Immature natural killer cell (primary cell): ENCODE data around the gene PAGE4. TPM values are rescaled to one million over a fixed set of nuclear protein-coding genes. Genes with fewer than 3 reads are reported as not detected.

ENCODE experiments used
- DNase-seq, 3 donors: peaks; one replicate each; pipeline ENCODE4 v3.0.0; 2022; ENCODE audit warnings: mixed read lengths in 1 of 3
- H3K27ac Mint-ChIP-seq, 6 donors: one replicate each; pipeline ENCODE4 v1.8.0; 2020; ENCODE audit warnings: mixed read lengths in 6 of 6, mild to moderate bottlenecking in 5 of 6, inconsistent platforms in 4 of 6, moderate library complexity in 3 of 6
- H3K27me3 Mint-ChIP-seq, 3 donors: one replicate each; pipeline ENCODE4 v1.8.0; 2020 to 2021; ENCODE audit warnings: low read depth in 3 of 3, mild to moderate bottlenecking in 3 of 3, mixed read lengths in 3 of 3, moderate library complexity in 3 of 3, inconsistent platforms in 1 of 3
- H3K36me3 Mint-ChIP-seq, 3 donors: one replicate each; pipeline ENCODE4 v1.8.0; 2020; ENCODE audit warnings: mixed read lengths in 3 of 3, inconsistent platforms in 2 of 3, mild to moderate bottlenecking in 2 of 3
- H3K4me1 Mint-ChIP-seq, 2 donors: one replicate each; pipeline ENCODE4 v1.8.0; 2020; ENCODE audit warnings: inconsistent platforms in 2 of 2, mild to moderate bottlenecking in 2 of 2, mixed read lengths in 2 of 2, moderate library complexity in 1 of 2
- H3K4me3 Mint-ChIP-seq, 5 donors: one replicate each; pipeline ENCODE4 v1.8.0; 2020; ENCODE audit warnings: mild to moderate bottlenecking in 5 of 5, mixed read lengths in 5 of 5, inconsistent platforms in 3 of 5, moderate library complexity in 3 of 5
- H3K9me3 Mint-ChIP-seq, 6 donors: one replicate each; pipeline ENCODE4 v1.8.0; 2020; ENCODE audit warnings: mild to moderate bottlenecking in 6 of 6, mixed read lengths in 6 of 6, inconsistent platforms in 4 of 6, moderate library complexity in 3 of 6
- polyA plus RNA-seq, 3 donors: library from polyadenylated mRNA; unstranded; fragments of 300-500 nt; fragmentation: Illumina TruSeq; gene quantifications; one replicate each; pipeline ENCODE4 v1.2.3, GENCODE V29; 2021

Gene PAGE4
- polyA plus RNA-seq, 3 donors from 2014 or later, result not detected

DNA sequence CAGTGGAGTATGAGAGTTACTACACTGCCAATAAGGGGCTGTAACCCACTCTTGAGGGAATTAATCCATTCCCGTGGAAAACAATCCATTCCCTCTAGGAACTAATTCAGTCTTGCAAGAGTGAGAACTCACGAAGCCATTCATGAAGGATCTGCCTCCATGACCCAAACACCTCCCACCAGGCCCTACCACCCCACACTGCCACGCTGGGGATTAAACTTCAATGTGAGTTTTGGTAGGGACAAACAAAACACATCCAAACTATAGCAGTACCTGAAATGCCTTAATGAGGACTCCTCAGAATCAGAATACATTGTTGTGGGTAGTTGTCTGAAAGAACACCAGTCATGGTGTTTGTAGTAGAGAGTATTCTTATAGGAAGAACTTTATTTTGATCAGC, 19.2 kb downstream of the PAGE4 start:
- Mint-ChIP-seq H3K4me1 (no peaks in the 10 kb centered on the region), H3K36me3 (no peaks in the 10 kb centered on the region), H3K27me3 (peaks cover 0 to 21% (median 2%) of the 10 kb centered on the region in 3 donors), H3K27ac (no peak overlapping the region), H3K9me3 (no peaks in the 10 kb centered on the region), H3K4me3 (no peak overlapping the region)
- DNase-seq, result no peak

DNA sequence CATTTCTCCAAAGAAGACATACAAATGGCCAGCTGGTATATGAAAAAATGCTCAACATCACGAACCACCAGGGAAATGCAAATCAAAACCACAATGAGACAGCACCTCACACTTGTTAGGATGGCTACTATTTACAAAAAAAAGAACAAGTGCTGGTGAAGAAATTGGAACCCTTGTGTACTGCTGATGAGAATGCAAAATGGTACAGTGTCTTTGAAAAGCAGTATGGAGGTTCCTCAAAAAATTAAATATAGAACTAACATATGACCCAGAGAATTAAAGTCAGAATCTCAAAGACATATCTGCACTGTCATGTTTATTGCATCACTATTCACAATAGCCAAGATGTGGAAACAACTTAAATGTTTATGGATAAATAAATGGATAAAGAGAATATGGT, 20.9 kb downstream of the PAGE4 start:
- no peaks in the 10 kb centered on the region for H3K36me3 Mint-ChIP-seq
- no peak overlapping the region for H3K4me3 Mint-ChIP-seq
- H3K27ac Mint-ChIP-seq, result no peak overlapping the region
- peaks cover 0 to 26% (median 6%) of the 10 kb centered on the region in 3 donors for H3K27me3 Mint-ChIP-seq
- H3K4me1 Mint-ChIP-seq, result no peaks in the 10 kb centered on the region
- H3K9me3 Mint-ChIP-seq, result no peaks in the 10 kb centered on the region
- no peak for DNase-seq

DNA sequence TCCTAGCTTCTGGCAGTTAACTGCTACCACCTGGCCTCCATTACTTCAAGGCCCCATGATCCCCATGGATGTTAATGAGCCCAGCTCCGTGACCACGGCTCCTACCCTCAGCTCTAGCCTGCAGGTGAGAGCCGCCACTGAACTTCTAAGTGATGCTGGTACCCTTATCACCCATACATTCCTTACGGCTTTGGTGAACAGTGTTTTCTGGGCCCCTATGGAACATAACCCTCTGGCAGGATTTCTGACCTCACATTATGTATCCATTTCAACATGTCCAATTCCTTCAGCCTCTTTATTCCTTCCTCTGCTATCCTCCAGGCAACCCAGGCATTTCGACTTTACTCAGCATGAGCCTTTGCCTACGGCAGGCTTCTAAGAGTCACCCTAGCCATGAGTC, 24.6 kb downstream of the PAGE4 start:
- H3K27ac Mint-ChIP-seq, result no peak overlapping the region
- no peak for DNase-seq
- H3K36me3 Mint-ChIP-seq, result no peaks in the 10 kb centered on the region
- no peaks in the 10 kb centered on the region for H3K9me3 Mint-ChIP-seq
- H3K4me3 Mint-ChIP-seq, result no peak overlapping the region
- H3K27me3 Mint-ChIP-seq, result peaks cover 0 to 26% (median 4%) of the 10 kb centered on the region in 3 donors
- H3K4me1 Mint-ChIP-seq, result no peaks in the 10 kb centered on the region

DNA sequence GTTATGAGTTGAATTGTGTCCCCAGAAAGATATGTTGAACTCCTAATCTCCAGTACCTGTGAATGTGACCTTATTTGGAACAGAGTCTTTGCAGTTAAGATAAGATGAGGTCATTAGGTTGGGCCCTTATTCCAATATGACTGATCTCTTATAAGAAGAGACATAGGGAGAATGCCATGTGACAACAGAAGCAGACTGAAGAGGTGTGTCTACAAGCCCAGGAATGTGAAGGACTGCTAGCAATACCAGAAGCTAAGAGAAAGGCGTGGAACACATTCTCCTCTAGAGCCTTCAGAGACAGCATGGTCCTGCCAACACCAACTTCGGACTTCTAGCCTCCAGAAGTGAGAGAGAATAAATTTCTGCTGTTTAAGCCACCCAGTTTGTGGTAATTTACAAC, 27.7 kb downstream of the PAGE4 start:
- Mint-ChIP-seq H3K9me3 (no peaks in the 10 kb centered on the region), H3K36me3 (no peaks in the 10 kb centered on the region), H3K27me3 (peaks cover 4 to 19% (median 8%) of the 10 kb centered on the region in 3 donors), H3K4me1 (no peaks in the 10 kb centered on the region), H3K4me3 (no peak overlapping the region), H3K27ac (no peak overlapping the region)
- no peak for DNase-seq

DNA sequence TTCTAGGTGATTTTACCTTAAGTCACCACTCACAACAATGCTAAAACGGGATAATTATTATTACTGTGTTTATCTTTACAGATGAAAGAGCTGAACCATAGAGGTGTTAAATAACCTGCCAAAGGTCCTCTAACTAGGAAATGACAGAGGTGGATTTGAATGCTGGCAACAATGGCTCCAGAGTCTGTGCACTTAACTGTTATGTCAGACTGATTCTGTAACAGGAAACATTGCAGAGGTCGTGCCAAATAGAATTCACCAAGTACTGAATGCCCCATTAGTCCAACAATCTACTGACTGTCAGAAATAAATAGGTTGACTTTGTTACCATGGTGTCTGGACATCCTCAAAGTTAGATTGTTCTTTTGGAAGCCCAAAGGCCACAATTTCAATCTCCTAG, 29.2 kb downstream of the PAGE4 start:
- Mint-ChIP-seq H3K27ac (no peak overlapping the region), H3K36me3 (no peaks in the 10 kb centered on the region), H3K27me3 (peaks cover 5 to 17% (median 7%) of the 10 kb centered on the region in 3 donors), H3K4me3 (no peak overlapping the region), H3K9me3 (peaks cover 0 to 2% (median 0%) of the 10 kb centered on the region in 6 donors), H3K4me1 (no peaks in the 10 kb centered on the region)
- DNase-seq, result no peak

DNA sequence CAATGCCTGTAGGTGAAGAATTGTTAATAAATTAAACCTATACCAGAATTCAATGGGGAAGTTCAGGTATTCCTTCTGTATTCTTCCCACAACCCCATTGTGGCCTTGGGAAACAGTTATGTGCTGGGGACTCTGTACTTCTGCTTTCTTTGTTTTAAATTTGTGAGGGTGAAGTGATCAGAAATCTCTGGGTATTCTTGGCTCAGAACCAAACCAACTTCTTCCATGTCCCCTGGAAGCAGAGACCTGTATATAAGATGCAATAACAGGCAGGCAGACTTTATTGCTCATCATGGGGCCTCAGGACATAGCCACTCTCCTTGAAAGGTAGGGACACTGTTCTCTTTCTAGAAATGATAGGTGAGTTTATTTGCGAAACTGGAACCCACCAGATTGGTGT, 30.4 kb downstream of the PAGE4 start:
- no peak overlapping the region for H3K27ac Mint-ChIP-seq

DNA sequence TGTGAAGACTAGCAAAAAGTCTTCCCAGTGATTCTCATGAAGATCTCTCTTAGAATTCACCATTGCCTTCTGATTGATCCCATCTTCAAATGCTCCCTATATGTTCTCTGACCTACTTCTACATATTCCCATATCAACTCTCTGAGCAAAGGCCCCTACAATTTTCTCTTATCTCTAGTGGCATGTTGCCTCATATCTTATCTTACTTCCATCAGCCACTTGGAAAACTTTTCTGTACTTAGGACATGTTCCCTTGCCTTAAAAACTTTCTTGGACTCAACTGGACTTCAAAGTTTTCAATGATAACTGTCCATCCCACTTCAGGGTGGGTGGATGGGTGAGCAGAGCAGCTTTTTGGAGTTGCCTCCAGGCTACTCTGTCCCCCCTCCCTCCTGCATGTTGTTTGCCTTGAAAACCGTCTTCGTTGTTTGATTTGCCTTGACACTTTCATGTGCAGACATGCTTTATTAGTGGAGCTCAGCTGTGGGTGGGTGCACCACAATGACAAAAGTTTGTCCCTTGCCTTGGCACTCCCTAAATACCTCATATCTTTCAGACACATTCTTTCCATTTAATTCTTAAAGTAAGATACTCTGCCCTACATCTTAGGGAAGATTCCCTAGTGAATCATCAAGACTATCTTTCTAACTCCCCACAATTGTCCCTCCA, 31.9 kb downstream of the PAGE4 start:
- Mint-ChIP-seq H3K4me3 (no peak overlapping the region), H3K4me1 (no peaks in the 10 kb centered on the region), H3K27ac (no peak overlapping the region), H3K9me3 (peaks cover 0 to 2% (median 0%) of the 10 kb centered on the region in 6 donors), H3K27me3 (peaks cover 4 to 11% (median 5%) of the 10 kb centered on the region in 3 donors), H3K36me3 (no peaks in the 10 kb centered on the region)
- DNase-seq, result no peak

More for the DNA sequence above, 30.4 kb downstream of the PAGE4 start:
- no peak overlapping the region for H3K4me3 Mint-ChIP-seq
- no peaks in the 10 kb centered on the region for H3K4me1 Mint-ChIP-seq
- DNase-seq, result no peak
- peaks cover 4 to 14% (median 5%) of the 10 kb centered on the region in 3 donors for H3K27me3 Mint-ChIP-seq
- H3K36me3 Mint-ChIP-seq, result no peaks in the 10 kb centered on the region
- H3K9me3 Mint-ChIP-seq, result peaks cover 0 to 2% (median 0%) of the 10 kb centered on the region in 6 donors

DNA sequence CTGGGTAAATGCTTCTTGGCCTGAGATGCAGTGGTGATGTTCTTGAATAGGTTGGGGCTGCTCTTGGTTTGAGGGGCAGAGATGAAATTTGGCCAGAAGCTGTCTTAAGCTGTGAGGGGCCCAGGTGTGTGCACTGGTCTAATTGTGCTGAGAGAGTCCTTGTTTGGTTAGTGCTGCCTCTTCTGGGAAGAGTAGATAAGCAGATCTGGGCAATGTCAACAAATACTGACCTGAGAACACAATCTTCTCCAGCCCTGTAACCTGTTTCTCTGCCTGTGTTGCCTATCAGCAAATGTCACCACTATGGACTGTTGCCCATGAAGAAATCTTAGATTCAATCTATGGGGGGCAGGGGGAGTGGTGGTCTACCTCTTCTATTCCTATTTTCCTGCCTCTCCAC, 33.0 kb downstream of the PAGE4 start:
- no peak overlapping the region for H3K27ac Mint-ChIP-seq
- H3K27me3 Mint-ChIP-seq, result peaks cover 4 to 11% (median 5%) of the 10 kb centered on the region in 3 donors
- no peaks in the 10 kb centered on the region for H3K36me3 Mint-ChIP-seq
- H3K9me3 Mint-ChIP-seq, result peaks cover 0 to 2% (median 0%) of the 10 kb centered on the region in 6 donors
- DNase-seq, result no peak
- no peaks in the 10 kb centered on the region for H3K4me1 Mint-ChIP-seq
- no peak overlapping the region for H3K4me3 Mint-ChIP-seq

DNA sequence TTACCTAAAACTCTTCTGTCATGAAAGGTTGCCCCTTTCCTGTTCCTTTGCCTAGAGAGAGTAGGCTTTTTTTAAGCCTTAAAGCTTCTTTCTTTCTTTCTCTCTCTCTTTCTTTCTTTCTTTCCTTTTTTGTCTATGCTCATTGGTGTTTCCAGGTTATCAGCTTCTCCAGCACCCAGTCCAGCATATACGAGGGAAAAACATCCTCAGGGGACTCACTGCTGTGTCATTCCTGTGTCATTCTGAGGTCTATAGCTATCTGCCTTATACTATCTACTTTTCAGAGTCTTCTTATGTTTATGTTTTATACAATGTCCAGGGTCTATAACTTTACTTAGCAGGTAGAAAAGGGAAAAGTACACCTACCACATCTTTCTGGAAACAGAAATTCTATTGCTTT, 39.6 kb downstream of the PAGE4 start:
- Mint-ChIP-seq H3K9me3 (no peaks in the 10 kb centered on the region), H3K4me1 (no peaks in the 10 kb centered on the region), H3K27ac (no peak overlapping the region), H3K27me3 (peaks cover 7 to 16% (median 13%) of the 10 kb centered on the region in 3 donors), H3K36me3 (no peaks in the 10 kb centered on the region), H3K4me3 (no peak overlapping the region)
- DNase-seq, result no peak

DNA sequence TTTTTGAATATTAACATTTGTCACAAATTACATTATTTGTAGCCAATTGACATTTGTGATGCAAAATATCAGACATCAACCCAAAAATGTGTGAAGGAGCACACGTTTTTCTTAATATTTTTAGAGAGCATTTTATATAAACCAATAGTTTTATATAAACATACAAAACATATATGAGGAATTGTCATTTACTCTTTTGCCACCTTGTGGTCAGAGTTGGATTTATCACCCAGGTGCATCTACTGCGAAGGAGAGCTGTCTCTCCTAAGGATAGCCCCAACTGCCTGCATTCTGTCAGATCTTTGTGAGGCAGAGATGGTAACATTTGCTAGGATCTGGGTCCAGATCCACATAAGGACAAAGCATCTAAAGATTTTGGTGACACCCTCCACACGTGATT, 47.6 kb downstream of the PAGE4 start:
- Mint-ChIP-seq H3K36me3 (no peaks in the 10 kb centered on the region), H3K4me1 (peaks cover 8 to 10% of the 10 kb centered on the region in 2 donors), H3K27me3 (peaks cover 5 to 6% (median 6%) of the 10 kb centered on the region in 3 donors), H3K27ac (peak overlapping the region in 3 of 6 donors; percentile 19 to 45 (median 36)), H3K9me3 (no peaks in the 10 kb centered on the region), H3K4me3 (peak overlapping the region in 1 of 5 donors; percentile 14)
- peak in 1 of 3 donors; percentile 6 for DNase-seq

DNA sequence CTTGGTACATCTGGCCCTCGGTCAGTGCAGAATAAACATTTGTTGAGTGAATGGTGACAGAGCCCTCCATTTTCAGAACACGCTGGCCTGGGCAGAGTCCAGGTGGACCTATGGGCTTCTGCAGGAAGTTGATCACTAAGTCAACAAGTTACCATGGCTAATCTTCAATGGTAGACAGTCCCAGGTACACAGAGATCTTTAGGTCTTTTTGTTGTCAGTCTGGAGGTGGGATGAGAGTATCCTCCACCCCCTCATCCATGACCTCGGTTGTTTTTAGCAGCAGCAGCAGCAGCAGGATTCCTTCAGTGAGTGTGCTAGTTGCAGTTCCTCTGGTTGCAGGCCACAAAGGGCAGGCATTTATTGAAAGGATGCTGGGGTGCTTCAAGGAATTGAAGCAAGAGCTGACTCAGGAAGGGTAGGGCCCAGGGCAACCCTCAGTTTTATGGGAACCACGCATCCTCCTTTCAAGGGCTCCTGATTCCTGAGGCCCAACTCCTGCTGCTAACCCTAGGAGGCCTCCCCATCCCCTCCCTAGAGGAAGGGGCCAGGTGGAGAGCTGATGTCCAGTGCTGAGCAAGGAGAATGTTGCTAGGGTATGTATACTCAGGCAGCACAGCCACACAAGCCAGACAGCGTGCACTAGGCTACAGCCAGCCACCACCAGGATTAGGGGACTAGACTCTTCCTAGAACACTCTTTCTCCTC, 48.4 kb downstream of the PAGE4 start:
- Mint-ChIP-seq H3K27me3 (peaks cover 5 to 6% (median 6%) of the 10 kb centered on the region in 3 donors), H3K4me3 (peak overlapping the region in 1 of 5 donors; percentile 38), H3K27ac (peak overlapping the region in 3 of 6 donors; percentile 42 to 62 (median 43)), H3K9me3 (no peaks in the 10 kb centered on the region), H3K36me3 (no peaks in the 10 kb centered on the region), H3K4me1 (peaks cover 8 to 10% of the 10 kb centered on the region in 2 donors)
- no peak for DNase-seq

DNA sequence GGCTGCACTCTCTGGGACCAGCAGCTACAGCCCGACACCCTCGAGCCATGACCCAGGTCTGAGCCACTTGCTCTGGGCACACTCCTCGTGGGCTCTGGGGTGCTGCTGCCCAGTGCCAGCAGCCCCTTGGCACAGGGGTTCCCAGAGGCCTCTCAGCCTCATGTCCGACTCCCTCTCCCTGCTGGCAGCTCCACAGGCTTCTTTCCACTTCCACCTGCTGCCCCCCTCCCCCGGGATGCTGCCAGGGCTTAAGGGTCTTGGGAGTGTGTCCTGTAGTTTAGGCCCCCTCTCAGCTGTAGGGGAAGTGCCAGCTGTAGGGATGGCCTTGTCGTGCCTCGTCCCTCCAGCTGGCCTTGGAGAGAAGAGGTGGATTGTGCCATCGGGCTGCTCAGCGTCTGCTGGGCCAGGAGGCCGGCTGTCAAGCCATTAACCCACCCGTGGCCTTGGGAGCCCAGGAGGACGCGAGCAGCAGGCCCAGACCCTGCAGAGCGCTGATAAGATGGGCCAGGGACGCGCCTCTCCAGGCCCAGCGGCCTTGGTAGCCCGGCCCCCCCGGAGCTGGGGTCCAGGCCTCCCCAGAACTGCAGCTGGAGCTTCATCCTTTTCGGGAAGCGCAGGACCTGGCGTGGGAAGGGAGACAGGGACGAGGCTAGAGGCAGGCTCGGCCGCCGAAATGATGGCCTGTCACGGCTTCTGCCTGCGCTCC, 49.2 kb downstream of the PAGE4 start:
- no peak for DNase-seq
- H3K4me3 Mint-ChIP-seq, result peak overlapping the region in 4 of 5 donors; percentile 75 to 86 (median 76)
- H3K9me3 Mint-ChIP-seq, result no peaks in the 10 kb centered on the region
- peaks cover under 1 to 5% (median 2%) of the 10 kb centered on the region in 3 donors for H3K27me3 Mint-ChIP-seq
- peak overlapping the region in 4 of 6 donors; percentile 28 to 72 (median 52) for H3K27ac Mint-ChIP-seq
- peaks cover 8 to 10% of the 10 kb centered on the region in 2 donors for H3K4me1 Mint-ChIP-seq
- no peaks in the 10 kb centered on the region for H3K36me3 Mint-ChIP-seq

DNA sequence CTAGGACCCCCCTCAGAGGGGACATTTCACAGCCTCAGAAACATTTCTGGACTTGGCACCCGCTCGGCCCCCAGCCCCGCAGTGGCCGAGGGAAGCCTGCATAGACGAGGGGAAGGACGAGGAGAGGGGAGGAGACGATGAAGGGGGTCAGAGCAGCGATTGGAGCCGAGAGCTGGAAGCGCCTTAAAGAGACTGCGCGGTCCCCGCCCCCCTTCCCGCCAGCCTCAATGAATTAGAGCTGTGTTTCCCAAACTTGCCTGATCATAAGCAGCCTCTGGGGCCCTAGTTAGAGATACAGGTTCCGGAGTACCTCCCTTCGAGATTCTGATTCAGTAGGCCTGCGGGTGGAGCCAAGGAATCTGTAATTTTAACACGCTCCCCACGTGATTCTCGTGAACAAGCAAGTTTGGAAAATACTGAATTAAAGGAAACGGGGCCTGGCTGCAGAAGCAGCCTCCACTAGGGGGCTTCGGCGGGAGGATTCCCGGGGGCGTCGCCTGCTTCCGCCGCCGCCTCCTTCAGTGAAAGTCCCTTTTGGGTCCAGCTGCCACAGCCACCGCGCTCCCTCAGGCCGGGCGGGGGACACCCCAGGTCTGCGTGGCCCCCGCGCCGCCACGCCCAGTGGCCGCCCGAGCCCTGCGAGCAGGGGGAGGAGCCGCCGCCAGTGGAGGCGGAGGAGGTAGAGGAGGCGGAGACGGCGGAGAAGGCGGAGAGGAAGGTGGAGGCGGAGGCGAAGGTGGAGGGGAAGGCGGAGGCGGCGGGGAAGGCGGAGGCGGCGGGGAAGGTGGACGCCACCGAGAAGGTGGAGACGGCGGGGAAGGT, 49.9 kb downstream of the PAGE4 start, which contains the start of gene USP27X:
Gene USP27X, plus strand, starts transcription at position 651 of the 822 bp plus-strand sequence. CDS start 824 bp downstream, outside the sequence.
- peak; percentile 77 to 81 (median 78) for DNase-seq
- H3K4me1 Mint-ChIP-seq, result peaks cover 8 to 10% of the 10 kb centered on the region in 2 donors
- peak within 1 kb of the TSS; percentile 34 to 79 (median 62) for H3K27ac Mint-ChIP-seq
- no peaks in the 10 kb centered on the region for H3K36me3 Mint-ChIP-seq
- peaks cover 0 to 5% (median 2%) of the 10 kb centered on the region in 3 donors for H3K27me3 Mint-ChIP-seq
- no peaks in the 10 kb centered on the region for H3K9me3 Mint-ChIP-seq
- H3K4me3 Mint-ChIP-seq, result peak within 1 kb of the TSS; percentile 81 to 86 (median 82)
